Measurements from ENCODE around the gene KISS1R.

GRCh38 chr19:945401-946252 lies 28.5 kb downstream of the KISS1R start:
- TF ChIP-seq CTCF (IDR thresholded peaks at IDR 0.05) (no peak), POLR2A (IDR thresholded peaks at IDR 0.05) (no peak), POLR2AphosphoS5 (IDR thresholded peaks at IDR 0.05) (no peak)
